HFFc6 (cell line): ENCODE measurements around the gene RNF146. TPM values are rescaled to one million over a fixed set of nuclear protein-coding genes. Genes with fewer than 3 reads are reported as not detected.

Experiments
- DNase-seq: peaks from one replicate; pipeline ENCODE4 v3.0.0-alpha.2; 2018
- H3K27ac Mint-ChIP-seq: 2 replicates; pipeline ENCODE4 v1.8.0; 2020; ENCODE audit warnings: mild to moderate bottlenecking, mixed read lengths
- H3K27me3 Mint-ChIP-seq: 2 replicates; pipeline ENCODE4 v1.8.0; 2021; ENCODE audit warnings: mild to moderate bottlenecking, moderate library complexity, mixed read lengths; ENCODE audit not compliant: insufficient read depth
- H3K36me3 Mint-ChIP-seq: 2 replicates; pipeline ENCODE4 v1.8.0; 2021; ENCODE audit warnings: low read depth, mixed read lengths
- H3K4me1 Mint-ChIP-seq: 2 replicates; pipeline ENCODE4 v1.8.0; 2020; ENCODE audit warnings: low read depth, mixed read lengths
- H3K4me3 Mint-ChIP-seq: 2 replicates; pipeline ENCODE4 v1.8.0; 2020; ENCODE audit warnings: mild to moderate bottlenecking, moderate library complexity, mixed read lengths
- H3K9me3 Mint-ChIP-seq: 2 replicates; pipeline ENCODE4 v1.8.0; 2020; ENCODE audit warnings: mild to moderate bottlenecking, mixed read lengths
- total RNA-seq, 6 experiments: library from RNA; stranded (reverse); fragmentation: NEBNext Ultra II Directional; extraction: Animal tissue kit (Norgen Biotek cat#: 25700); gene quantifications; 2 replicates in 1 of 6; 3 replicates in 5 of 6; pipeline ENCODE4 v1.2.3, GENCODE V29; 2021
- TF ChIP-seq, protein P1 (sequence below): fragments of 200-600 bp; sonication (generic); IDR thresholded peaks from 2 replicates; pipeline ENCODE4 v1.5.0; 2021; ENCODE audit warnings: antibody characterized with exemption, mild to moderate bottlenecking

Gene RNF146
- total RNA-seq, 6 experiments from 2014 or later, result 22.6 to 26.4 (median 24.4) TPM

DNA sequence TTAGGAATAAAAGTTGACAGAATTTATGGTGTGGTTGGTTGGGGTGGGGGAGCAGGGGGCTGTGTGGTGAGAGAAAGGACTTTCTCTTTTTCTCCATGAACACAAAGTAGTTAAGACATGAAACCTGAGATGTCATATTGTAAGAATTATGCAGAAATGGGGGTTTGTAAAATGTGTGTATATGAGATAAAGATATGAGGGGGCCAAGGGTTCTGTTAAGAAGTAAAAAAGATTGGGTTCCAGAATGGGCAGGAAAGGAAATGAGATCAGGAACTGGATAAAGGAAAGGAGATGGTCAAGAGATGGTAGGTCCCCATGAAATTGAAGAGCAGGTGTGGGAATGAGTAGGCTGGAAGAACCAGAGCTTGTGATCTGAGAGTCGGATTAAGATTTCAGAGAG lies 9.7 kb downstream of the RNF146 start:
- Mint-ChIP-seq H3K27me3 (no peaks in the 10 kb centered on the region), H3K4me3 (no peak overlapping the region), H3K4me1 (peaks cover 16% of the 10 kb centered on the region), H3K9me3 (no peaks in the 10 kb centered on the region), H3K27ac (no peak overlapping the region), H3K36me3 (peaks cover 1% of the 10 kb centered on the region)
- DNase-seq, result no peak
- TF ChIP-seq, protein P1, sequence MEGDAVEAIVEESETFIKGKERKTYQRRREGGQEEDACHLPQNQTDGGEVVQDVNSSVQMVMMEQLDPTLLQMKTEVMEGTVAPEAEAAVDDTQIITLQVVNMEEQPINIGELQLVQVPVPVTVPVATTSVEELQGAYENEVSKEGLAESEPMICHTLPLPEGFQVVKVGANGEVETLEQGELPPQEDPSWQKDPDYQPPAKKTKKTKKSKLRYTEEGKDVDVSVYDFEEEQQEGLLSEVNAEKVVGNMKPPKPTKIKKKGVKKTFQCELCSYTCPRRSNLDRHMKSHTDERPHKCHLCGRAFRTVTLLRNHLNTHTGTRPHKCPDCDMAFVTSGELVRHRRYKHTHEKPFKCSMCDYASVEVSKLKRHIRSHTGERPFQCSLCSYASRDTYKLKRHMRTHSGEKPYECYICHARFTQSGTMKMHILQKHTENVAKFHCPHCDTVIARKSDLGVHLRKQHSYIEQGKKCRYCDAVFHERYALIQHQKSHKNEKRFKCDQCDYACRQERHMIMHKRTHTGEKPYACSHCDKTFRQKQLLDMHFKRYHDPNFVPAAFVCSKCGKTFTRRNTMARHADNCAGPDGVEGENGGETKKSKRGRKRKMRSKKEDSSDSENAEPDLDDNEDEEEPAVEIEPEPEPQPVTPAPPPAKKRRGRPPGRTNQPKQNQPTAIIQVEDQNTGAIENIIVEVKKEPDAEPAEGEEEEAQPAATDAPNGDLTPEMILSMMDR, result no peak

DNA sequence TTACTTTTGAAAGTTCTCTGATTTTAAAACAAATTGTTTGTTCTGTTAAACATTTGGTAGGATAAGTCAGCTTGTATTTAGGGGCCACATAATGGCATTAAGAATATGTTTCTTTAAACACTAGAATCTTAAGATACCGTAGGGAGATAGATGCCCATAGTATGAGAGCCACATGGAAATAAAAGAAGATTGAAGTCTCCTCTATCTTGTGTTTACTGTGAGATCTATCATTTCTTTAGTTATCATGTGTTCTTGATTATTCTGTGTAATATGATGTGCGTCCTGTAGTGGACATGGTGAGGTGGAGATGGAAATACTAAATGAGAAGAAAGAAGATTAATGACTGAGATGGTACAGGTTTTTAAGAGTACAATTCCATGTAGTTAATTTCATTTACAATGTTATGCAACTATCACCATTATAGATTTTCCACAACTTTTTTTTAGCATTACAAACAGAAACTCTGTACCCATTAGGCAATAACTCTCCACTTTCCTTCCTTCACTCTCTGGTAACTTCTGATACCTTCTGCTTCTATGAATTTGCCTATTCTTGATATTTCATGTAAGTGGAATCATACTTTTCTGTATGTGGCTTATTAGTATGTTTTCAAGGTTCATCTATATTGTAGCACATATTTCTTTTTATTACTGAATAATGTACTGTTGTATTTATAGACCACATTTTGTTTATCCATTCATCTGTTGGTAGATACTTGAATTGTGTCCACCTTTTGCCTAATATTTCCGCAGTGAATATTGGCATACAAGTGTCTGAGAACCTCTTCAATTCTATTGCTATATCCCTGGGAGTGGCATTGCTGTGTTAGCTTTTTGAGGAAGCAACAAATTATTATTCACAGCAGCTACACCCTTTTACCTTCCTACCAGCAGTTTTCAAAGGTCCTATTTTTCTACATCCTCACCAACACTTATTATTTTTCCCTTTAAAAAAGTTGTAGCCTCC lies 11.5 kb downstream of the RNF146 start:
- Mint-ChIP-seq H3K4me1 (peaks cover 9% of the 10 kb centered on the region), H3K9me3 (no peaks in the 10 kb centered on the region), H3K36me3 (peaks cover 16% of the 10 kb centered on the region), H3K27ac (no peak overlapping the region), H3K4me3 (no peak overlapping the region), H3K27me3 (no peaks in the 10 kb centered on the region)
- no peak for DNase-seq
- TF ChIP-seq, protein P1, result no peak

DNA sequence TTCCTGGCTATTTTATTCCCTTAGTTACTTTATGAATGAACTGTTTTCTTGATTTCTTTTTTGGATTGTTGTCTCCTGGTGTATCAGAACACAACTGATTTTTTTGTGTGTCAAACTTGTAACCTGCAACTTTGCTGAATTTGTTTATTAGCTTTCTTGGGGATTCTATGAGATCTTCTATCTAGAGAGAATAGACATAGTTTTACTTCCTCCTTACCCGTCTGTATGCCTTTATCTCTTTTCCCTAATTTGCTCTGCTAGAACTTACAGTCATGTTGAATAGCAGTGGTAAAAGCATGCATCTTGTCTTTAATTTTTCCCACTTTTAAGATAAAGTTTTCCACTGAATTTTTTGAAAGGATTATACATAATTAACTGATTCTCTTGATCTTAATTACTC lies 13.2 kb downstream of the RNF146 start:
- Mint-ChIP-seq H3K4me1 (no peaks in the 10 kb centered on the region; the same call in 1 of the 2 replicates), H3K27me3 (no peaks in the 10 kb centered on the region), H3K27ac (no peak overlapping the region), H3K4me3 (no peak overlapping the region), H3K36me3 (peaks cover 16% of the 10 kb centered on the region), H3K9me3 (no peaks in the 10 kb centered on the region)
- no peak for DNase-seq
- TF ChIP-seq, protein P1, result no peak

DNA sequence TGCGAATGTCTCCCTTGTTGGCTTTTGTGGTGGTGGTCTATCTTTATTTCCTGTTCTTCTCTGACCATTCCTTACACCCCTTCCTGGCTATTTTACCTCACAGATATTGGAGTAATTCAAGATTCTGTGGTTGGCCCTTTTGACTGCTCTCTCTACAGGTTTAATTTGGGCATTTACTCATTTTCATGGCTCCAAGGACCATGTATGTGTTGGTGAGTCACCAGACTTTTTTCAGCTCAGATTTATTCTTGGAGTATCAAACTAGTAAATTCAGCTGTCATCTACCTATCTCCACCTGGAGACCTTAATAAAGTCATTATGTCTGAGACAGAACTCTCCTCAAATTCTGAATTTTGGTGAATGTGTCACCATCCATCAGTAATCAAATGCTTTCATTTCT lies 15.5 kb downstream of the RNF146 start:
- TF ChIP-seq, protein P1, result no peak
- H3K4me1 Mint-ChIP-seq, result no peaks in the 10 kb centered on the region; the same call in 1 of the 2 replicates
- no peak for DNase-seq
- peaks cover 33% of the 10 kb centered on the region for H3K36me3 Mint-ChIP-seq
- H3K27ac Mint-ChIP-seq, result no peak overlapping the region
- H3K9me3 Mint-ChIP-seq, result no peaks in the 10 kb centered on the region
- H3K27me3 Mint-ChIP-seq, result no peaks in the 10 kb centered on the region; the same call in 1 of the 2 replicates
- no peak overlapping the region for H3K4me3 Mint-ChIP-seq

DNA sequence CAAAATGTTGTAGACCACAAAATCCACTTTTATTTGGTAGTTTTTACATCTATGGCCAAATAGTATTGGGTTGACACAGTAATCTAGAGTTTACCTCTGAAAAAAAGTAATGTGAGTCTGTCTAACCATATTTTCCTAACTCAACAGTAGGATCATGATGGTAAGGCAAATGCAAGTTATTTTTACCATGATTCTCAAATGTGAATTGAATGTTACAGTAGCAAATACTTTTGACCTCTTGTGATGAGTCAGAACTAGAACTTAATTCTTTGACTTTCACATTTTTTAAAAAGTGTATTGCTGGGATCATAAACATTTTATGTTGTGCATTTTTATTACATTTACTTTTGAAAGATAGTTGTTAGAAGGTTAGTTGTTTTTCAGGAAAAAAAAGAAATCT lies 22.0 kb downstream of the RNF146 start:
- TF ChIP-seq, protein P1, result no peak
- DNase-seq, result no peak
- Mint-ChIP-seq H3K4me1 (peaks cover 32% of the 10 kb centered on the region), H3K27ac (peak overlapping the region; percentile 31; the same call in 1 of the 2 replicates), H3K9me3 (no peaks in the 10 kb centered on the region), H3K27me3 (no peaks in the 10 kb centered on the region; the same call in 1 of the 2 replicates), H3K4me3 (no peak overlapping the region), H3K36me3 (peaks cover 41% of the 10 kb centered on the region)
